Measurements from ENCODE around the gene GBX2. TPM values are rescaled to one million over a fixed set of nuclear protein-coding genes. Genes with fewer than 3 reads are reported as not detected.

Gene GBX2
- total RNA-seq, 1 experiment from 2014 or later: 10.2 TPM

- intact Hi-C loops (cut with micrococcal nuclease; ENCODE audit: unreplicated experiment): no loop called here
Measured at GRCh38 chr2:236133410-236134012, 34.7 kb downstream of the GBX2 start.

GRCh38 chr2:236131073-236131692 lies 37.0 kb downstream of the GBX2 start:
- ATAC-seq: no peak
- POLR2A ChIA-PET: interaction anchor here (0.5 kb wide), 1 partner anchor 24 kb away, joined by 6 read pairs; no protein-coding TSS in a partner anchor
- no TSS peak for BruUV-seq (replicated peaks)
- in situ Hi-C loops (cut with HindIII; ENCODE audit: low pct_unique_long_range_greater_than_20kb, low sequenced_read_pairs) (no loop called here), intact Hi-C loops (cut with micrococcal nuclease; ENCODE audit: unreplicated experiment) (no loop called here)
- CTCF ChIA-PET: interaction anchor here (0.6 to 0.7 kb wide), 2 partner anchors 30 to 58 kb away, joined by 3 to 4 read pairs; no protein-coding TSS in a partner anchor
- no peak overlapping the region for H3K4me3 ChIP-seq (ENCODE audit: low read depth in 2 of 2, low read length in 2 of 2)
- H3K9me3 ChIP-seq (ENCODE audit: control insufficient read depth, insufficient read depth, low read depth, low read length): no peaks in the 10 kb centered on the region
- H3K27ac ChIP-seq (ENCODE audit: low read length): no peak overlapping the region
- H3K4me1 ChIP-seq (ENCODE audit: control insufficient read depth, insufficient read depth, low read length): no peaks in the 10 kb centered on the region
- no peaks in the 10 kb centered on the region for H3K27me3 ChIP-seq (ENCODE audit: control insufficient read depth, insufficient read depth, low read length)
- no peak for DNase-seq (ENCODE audit: low read depth, low spot score)
- no peaks in the 10 kb centered on the region for H3K36me3 ChIP-seq (ENCODE audit: control insufficient read depth, insufficient read depth, low read length)
- TF ChIP-seq SIN3A (IDR thresholded peaks at IDR 0.05; ENCODE audit: borderline replicate concordance, insufficient read depth, low read depth, low read length): no peak
- no peak for TF ChIP-seq CTCF (IDR thresholded peaks at IDR 0.05)
- no peak for TF ChIP-seq POLR2AphosphoS5 (IDR thresholded peaks at IDR 0.05; ENCODE audit: low read depth, low read length)
- no peak for TF ChIP-seq TCF7L2 (IDR thresholded peaks at IDR 0.05; ENCODE audit: low read depth, low read length)

More at GRCh38 chr2:236133410-236134012, 34.7 kb downstream of the GBX2 start:
- H3K4me1 ChIP-seq (ENCODE audit: control insufficient read depth, insufficient read depth, low read length): no peaks in the 10 kb centered on the region
- H3K9me3 ChIP-seq (ENCODE audit: control insufficient read depth, insufficient read depth, low read depth, low read length): no peaks in the 10 kb centered on the region
- TF ChIP-seq SIN3A (IDR thresholded peaks at IDR 0.05; ENCODE audit: borderline replicate concordance, insufficient read depth, low read depth, low read length): no peak
- no peak for TF ChIP-seq POLR2AphosphoS5 (IDR thresholded peaks at IDR 0.05; ENCODE audit: low read depth, low read length)
- TF ChIP-seq REST (IDR thresholded peaks at IDR 0.05; ENCODE audit: insufficient read depth in 1 of 2, low read depth in 2 of 2, low read length in 1 of 2): no peak
- no peak for TF ChIP-seq TCF7L2 (IDR thresholded peaks at IDR 0.05; ENCODE audit: low read depth, low read length)
- no peak for TF ChIP-seq CTCF (IDR thresholded peaks at IDR 0.05)
- ATAC-seq (peak; percentile 68; the same call in 1 of the 2 replicates), DNase-seq (ENCODE audit: low read depth, low spot score) (no peak)
- H3K27me3 ChIP-seq (ENCODE audit: control insufficient read depth, insufficient read depth, low read length): no peaks in the 10 kb centered on the region
- H3K27ac ChIP-seq (ENCODE audit: low read length): no peak overlapping the region
- POLR2A ChIA-PET: no interaction called here
- no TSS peak for BruUV-seq (replicated peaks)
- in situ Hi-C loops (cut with HindIII; ENCODE audit: low pct_unique_long_range_greater_than_20kb, low sequenced_read_pairs): no loop called here
- H3K36me3 ChIP-seq (ENCODE audit: control insufficient read depth, insufficient read depth, low read length): no peaks in the 10 kb centered on the region
- CTCF ChIA-PET: interaction anchor here (0.8 kb wide), 1 partner anchor 18 kb away, joined by 3 read pairs; no protein-coding TSS in a partner anchor
- no peak overlapping the region for H3K4me3 ChIP-seq (ENCODE audit: low read depth in 2 of 2, low read length in 2 of 2)

All from Panc1 (cell line).